K562 (cell line): ENCODE measurements around the gene PIP4K2A. TPM values are rescaled to one million over a fixed set of nuclear protein-coding genes. Genes with fewer than 3 reads are reported as not detected.
A peak's percentile ranks its signal among the peaks of the same experiment; 100 is the strongest.

Experiments
- ATAC-seq: fragments of 200-7000 bp; cut with Tn5 transposase; 3 replicates; pipeline ENCODE4 v1.9.1; 2020; ENCODE audit warnings: moderate library complexity
- BruUV-seq: library from RNA; stranded (reverse); fragments of 400-500 nt; replicated peaks from 2 replicates; lab custom pipeline; 2021; lab: Mats Ljungman, UMichigan
- CTCF ChIA-PET: fragments of 300-600 bp; formaldehyde crosslinking; extraction: SDS; loops from one replicate; lab custom pipeline; 2021; ENCODE audit warnings: low intra/inter-chr PET ratio; lab: Yijun Ruan, JAX
- POLR2A ChIA-PET: fragments of 300-600, 350-650 bp; sonication (Branson Sonifier 250); formaldehyde crosslinking; extraction: SDS; loops from one replicate; lab custom pipeline; 2021; ENCODE audit warnings: antibody characterized with exemption, inconsistent platforms; lab: Yijun Ruan, JAX
- DNase-seq, 4 experiments: peaks; one replicate each; pipeline versions ENCODE4 v3.0.0 to v3.0.0-alpha.2; 2011 to 2018; ENCODE audit warnings: low spot score in 3 of 4, mixed read lengths in 3 of 4; ENCODE audit errors: extremely low read depth in 1 of 4
- FAIRE-seq: peaks from 2 replicates; lab custom pipeline; 2011; peaks lifted over from hg19 to GRCh38; lab: Jason Lieb, UNC
- H2AFZ ChIP-seq: 2 replicates; pipeline ENCODE4 v1.6.0; 2011; ENCODE audit warnings: low read depth, low read length, control low read depth, inconsistent platforms
- H3K27ac ChIP-seq: fragments of 200-600 bp; 3 replicates; pipeline ENCODE4 v1.8.0; 2011; ENCODE audit warnings: low read depth, mild to moderate bottlenecking, control low read depth, inconsistent platforms, low read length, moderate library complexity, mixed read lengths; ENCODE audit errors: extremely low read depth
- H3K27me3 ChIP-seq, 2 experiments: fragments of 300-600 bp in 1 of 2; 2 replicates in 1 of 2; 3 replicates in 1 of 2; pipeline versions ENCODE4 v1.6.0 to v1.8.0; 2011; ENCODE audit warnings: inconsistent platforms in 2 of 2, low read length in 2 of 2, mild to moderate bottlenecking in 1 of 2, mixed read lengths in 1 of 2, moderate library complexity in 1 of 2; ENCODE audit not compliant: control insufficient read depth in 2 of 2, insufficient read depth in 2 of 2
- H3K36me3 ChIP-seq: fragments of 300-600 bp; 3 replicates; pipeline ENCODE4 v1.8.0; 2011; ENCODE audit warnings: mild to moderate bottlenecking, low read length, inconsistent platforms; ENCODE audit not compliant: control insufficient read depth, insufficient read depth
- H3K4me1 ChIP-seq, 2 experiments: fragments of 200-600 bp in 1 of 2; replicated peaks in 1 of 2; 2 replicates in 1 of 2; 3 replicates in 1 of 2; pipeline versions ENCODE4 v1.5.1 to v1.8.0; 2011; ENCODE audit warnings: inconsistent platforms in 2 of 2, low read length in 2 of 2, mild to moderate bottlenecking in 1 of 2, mixed read lengths in 1 of 2, moderate library complexity in 1 of 2; ENCODE audit not compliant: control insufficient read depth in 2 of 2, insufficient read depth in 2 of 2
- H3K4me2 ChIP-seq: 2 replicates; pipeline ENCODE4 v1.6.1; 2011; ENCODE audit warnings: low read length, control low read depth, inconsistent platforms, mixed read lengths; ENCODE audit not compliant: insufficient read depth
- H3K4me3 ChIP-seq: fragments of 200-600 bp; sonication (generic), shearing (Covaris generic); 2 replicates; pipeline ENCODE4 v1.5.1; 2016; ENCODE audit warnings: control low read depth, inconsistent platforms
- H3K79me2 ChIP-seq: fragments of 200-600 bp; 3 replicates; pipeline ENCODE4 v1.8.0; 2011; ENCODE audit warnings: low read length, inconsistent platforms; ENCODE audit not compliant: control insufficient read depth, insufficient read depth
- H3K9ac ChIP-seq, 2 experiments: 2 replicates each; pipeline versions ENCODE4 v1.6.0 to v1.6.1; 2011; ENCODE audit warnings: low read depth in 2 of 2, low read length in 2 of 2, control low read depth in 1 of 2, inconsistent platforms in 1 of 2, mild to moderate bottlenecking in 1 of 2, mixed read lengths in 1 of 2; ENCODE audit not compliant: insufficient read depth in 1 of 2
- H3K9me1 ChIP-seq: one replicate; pipeline ENCODE4 v1.6.0; 2011; ENCODE audit warnings: inconsistent platforms, mild to moderate bottlenecking, low read length, moderate library complexity; ENCODE audit not compliant: control insufficient read depth, insufficient read depth
- H3K9me3 ChIP-seq: replicated peaks from 2 replicates; pipeline ENCODE4 v1.5.1; 2011; ENCODE audit warnings: low read depth, low read length, inconsistent platforms; ENCODE audit not compliant: control insufficient read depth, insufficient read depth
- H4K20me1 ChIP-seq: replicated peaks from 2 replicates; pipeline ENCODE4 v1.6.1; 2011; ENCODE audit warnings: low read length, inconsistent platforms, mixed read lengths; ENCODE audit not compliant: control insufficient read depth, insufficient read depth
- CTCF ChIP-seq, 3 experiments: IDR thresholded peaks in 2 of 3; conservative IDR thresholded peaks in 1 of 3; 2 replicates each; pipeline ENCODE4 v1.5.1; 2011 to 2012; ENCODE audit warnings: low read length in 3 of 3, mild to moderate bottlenecking in 3 of 3, control low read depth in 2 of 3, improper control_type of control experiment in 1 of 3, inconsistent platforms in 1 of 3, low read depth in 1 of 3, mixed read lengths in 1 of 3, moderate library complexity in 1 of 3; ENCODE audit not compliant: insufficient read depth in 2 of 3
- DEAF1 ChIP-seq: fragments of 450-650 bp; formaldehyde crosslinking; IDR thresholded peaks from 2 replicates; pipeline ENCODE4 v1.4.0; 2020; ENCODE audit warnings: mild to moderate bottlenecking, moderate library complexity
- FOXP1 ChIP-seq: sonication (generic); formaldehyde crosslinking; IDR thresholded peaks from 2 replicates; pipeline ENCODE4 v1.8.0; 2022; ENCODE audit warnings: mild to moderate bottlenecking, missing genetic modification reagents
- L3MBTL2 ChIP-seq: fragments of 450-650 bp; IDR thresholded peaks from 2 replicates; pipeline ENCODE4 v1.6.1; 2016; ENCODE audit warnings: mild to moderate bottlenecking, moderate library complexity
- RAD21 ChIP-seq, 2 experiments: fragments of 250-450 bp in 1 of 2; fragments of 450-650 bp in 1 of 2; sonication (Bioruptor Pico) in 1 of 2; formaldehyde crosslinking in 1 of 2; IDR thresholded peaks in 1 of 2; conservative IDR thresholded peaks in 1 of 2; 2 replicates each; pipeline versions ENCODE4 v1.4.0 to v1.8.0; 2020 to 2022; ENCODE audit warnings: mild to moderate bottlenecking in 2 of 2, moderate library complexity in 1 of 2
- REST ChIP-seq, 2 experiments: fragments of 450-650 bp; formaldehyde crosslinking in 1 of 2; IDR thresholded peaks; 2 replicates each; pipeline versions ENCODE4 v1.4.0 to v1.6.1; 2014 to 2020; ENCODE audit warnings: mild to moderate bottlenecking in 2 of 2, borderline replicate concordance in 1 of 2, low read depth in 1 of 2
- SMC3 ChIP-seq: conservative IDR thresholded peaks from 2 replicates; pipeline ENCODE4 v1.6.1; 2011; ENCODE audit warnings: low read depth, low read length, improper control_type of control experiment; ENCODE audit not compliant: insufficient read depth
- TAF15 ChIP-seq: fragments of 200-400 bp; formaldehyde crosslinking; IDR thresholded peaks from 2 replicates; pipeline ENCODE4 v1.6.1; 2017; ENCODE audit warnings: mild to moderate bottlenecking, low read depth, low read length, moderate library complexity
- WGBS: fragments of 100-300 bp; shearing (Covaris generic); methylation state at CpG from one replicate; pipeline ENCODE4 v1.1.6; 2016; ENCODE audit warnings: low coverage, mixed read lengths; ENCODE audit not compliant: insufficient coverage; ENCODE audit errors: missing lambda C conversion rate; 5-methylcytosine and 5-hydroxymethylcytosine counted together
- in situ Hi-C: fragments of 300-500 bp; cut with MboI; formaldehyde crosslinking; loops from 4 replicates; pipeline ENCODE4 v1.15.0; 2018; ENCODE audit warnings: inconsistent platforms, mixed read lengths
- intact Hi-C: fragments of 100-400 bp; cut with micrococcal nuclease; formaldehyde crosslinking; loops from 2 replicates; pipeline ENCODE4 v1.14.2; 2022
- polyA plus RNA-seq, 8 experiments: library from polyadenylated mRNA; depleted of rRNA in 4 of 8; stranded (reverse) in 5 of 8; unstranded in 3 of 8; fragments of >200 nt; fragmentation: Nextera tagmentation in 2 of 8; fragmentation: Illumina TruSeq in 1 of 8; extraction: Ambion mirVana in 2 of 8; extraction: Trizol in 1 of 8; gene quantifications; 2 replicates each; pipeline versions ENCODE4 v1.2.1 to v1.2.3, GENCODE V29; 2011 to 2014; ENCODE audit warnings: inconsistent platforms in 1 of 8, missing spikeins in 1 of 8
- total RNA-seq, 7 experiments: library from RNA; depleted of rRNA in 6 of 7; stranded (reverse); fragments of >200 nt in 6 of 7; fragmentation: Illumina TruSeq in 2 of 7; extraction: Trizol in 2 of 7; gene quantifications; 2 replicates each; pipeline versions ENCODE4 v1.2.1 to v1.2.3, GENCODE V29; 2011 to 2021; ENCODE audit warnings: low replicate concordance in 1 of 7

The PIP4K2A gene
- total and polyA plus RNA-seq, 9 of the 15 experiments (the other 6 are each of a cell fraction or from before 2014, with no cell fraction given), result 35.6 to 117 (median 71.9) TPM

DNA sequence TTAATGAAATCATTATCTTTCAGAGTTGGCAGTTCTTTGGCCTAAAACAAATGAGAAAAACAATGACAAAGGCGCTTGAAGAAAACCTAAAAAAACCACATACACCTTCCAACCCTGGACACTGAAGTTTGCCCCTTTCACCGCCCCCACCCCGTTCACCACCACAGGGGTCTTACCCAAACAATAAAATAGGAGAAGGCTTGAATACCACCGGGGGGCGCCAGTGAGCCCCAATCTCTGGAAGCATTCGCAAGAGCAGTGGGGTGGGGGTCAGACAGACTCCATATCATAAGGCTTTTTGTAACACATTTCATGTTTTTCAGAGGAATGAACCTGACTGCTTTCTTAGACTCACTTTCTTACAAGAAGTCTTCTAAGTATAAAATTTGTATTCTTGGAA, 163.6 kb downstream of the PIP4K2A start:
- peaks cover 78% of the 10 kb centered on the region for H3K36me3 ChIP-seq
- ChIA-PET CTCF (no interaction called here), POLR2A (interaction anchor here (0.8 to 0.9 kb wide), 2 partner anchors 11 to 26 kb away, joined by 3 read pairs; no protein-coding TSS in a partner anchor)
- 46% methylated on average over 6 of the region's 6 CpGs for WGBS
- no peak overlapping the region for H3K4me3 ChIP-seq
- no peak overlapping the region for H3K9ac ChIP-seq
- no TSS peak for BruUV-seq
- H3K9me1 ChIP-seq, result no peaks in the 10 kb centered on the region
- peak; percentile 59 to 78 (median 64) for DNase-seq
- no peak overlapping the region for H3K27ac ChIP-seq
- ATAC-seq, result peak; percentile 93
- no peaks in the 10 kb centered on the region for H3K27me3 ChIP-seq
- in situ Hi-C loops, result loop anchor here (10.0 kb wide), 1 partner anchor 434 kb away; no protein-coding TSS in a partner anchor
- no peak overlapping the region for H3K4me2 ChIP-seq
- no peaks in the 10 kb centered on the region for H4K20me1 ChIP-seq
- no peak overlapping the region for H2AFZ ChIP-seq
- intact Hi-C loops, result loop anchor here (2.0 kb wide), 1 partner anchor 438 kb away; no protein-coding TSS in a partner anchor
- peaks cover 0 to 2% of the 10 kb centered on the region in 2 experiments; a peak in 3 of 5 replicates for H3K4me1 ChIP-seq
- H3K9me3 ChIP-seq, result no peaks in the 10 kb centered on the region
- FAIRE-seq, result peak; percentile 62
- no peaks in the 10 kb centered on the region for H3K79me2 ChIP-seq
- TF ChIP-seq SMC3 (peak; percentile 53; the same call in 1 of the 2 replicates), RAD21 (CRISPR knock-in tag; conservative IDR thresholded peaks at IDR 0.05 in 1 of 2, IDR thresholded peaks at IDR 0.05 in 1 of 2) (peak; percentile 68 to 69), CTCF (IDR thresholded peaks at IDR 0.05 in 2 of 3, conservative IDR thresholded peaks at IDR 0.05 in 1 of 3; ENCODE audit: insufficient read depth in 2 of 3, low read depth in 1 of 3, low read length in 3 of 3) (peak; percentile 61 to 84 (median 69)), FOXP1 (no peak), TAF15 (no peak), DEAF1 (CRISPR knock-in tag) (peak; percentile 53; the same call in 1 of the 2 replicates), L3MBTL2 (0 out of 2 replicates have a peak, but pooled peaks have one; percentile 13), REST (IDR thresholded peaks at IDR 0.05; ENCODE audit: borderline replicate concordance) (peak; percentile 54; the same call in 1 of the 2 replicates), REST (CRISPR knock-in tag; IDR thresholded peaks at IDR 0.05; ENCODE audit: low read depth) (no peak)
